HG03565 (cell line): ENCODE measurements around the gene LILRB3.
"Not testable (repeated sequence)": the region's sequence is repeated elsewhere in the genome, so short reads cannot be mapped to it uniquely, and the experiment has no call there.

ENCODE experiments used
- ATAC-seq: cut with Tn5 transposase; IDR thresholded peaks from one replicate; pipeline ENCODE4 v1.9.1; 2021; ENCODE audit warnings: mild to moderate bottlenecking, moderate library complexity; ENCODE audit not compliant: unreplicated experiment

LILRB3 gene

GRCh38 chr19:54191011-54191810, 31.6 kb downstream of the LILRB3 start, which contains the start of gene TSEN34:
Gene TSEN34, plus strand, starts transcription at chr19:54191308. Its CDS starts 57 bp downstream, at chr19:54191365.
- ATAC-seq = peak; percentile 20

- ATAC-seq = peak; percentile 42
Measured at GRCh38 chr19:54190503-54191010, 32.2 kb downstream of the LILRB3 start.

GRCh38 chr19:54189735-54190502, 32.9 kb downstream of the LILRB3 start:
- ATAC-seq = peak; percentile 38

GRCh38 chr19:54189145-54189734, 33.6 kb downstream of the LILRB3 start, which contains the start of gene MBOAT7:
Gene MBOAT7, minus strand, starts transcription at chr19:54189580. Its CDS starts 1,072 bp downstream, at chr19:54188508.
- peak; percentile 5 for ATAC-seq

- ATAC-seq = no peak
Measured at GRCh38 chr19:54188215-54188871, 34.5 kb downstream of the LILRB3 start.

- no peak for ATAC-seq
Measured at GRCh38 chr19:54186934-54187381, 35.8 kb downstream of the LILRB3 start.

- no peak for ATAC-seq
Measured at GRCh38 chr19:54186351-54186750, 36.5 kb downstream of the LILRB3 start.

- no peak for ATAC-seq
Measured at GRCh38 chr19:54183431-54183830, 39.4 kb downstream of the LILRB3 start.

GRCh38 chr19:54181894-54182293, 40.9 kb downstream of the LILRB3 start:
- not testable (repeated sequence) for ATAC-seq

GRCh38 chr19:54180691-54181091, 42.1 kb downstream of the LILRB3 start:
- no peak for ATAC-seq

GRCh38 chr19:54179921-54180461, 42.8 kb downstream of the LILRB3 start:
- no peak for ATAC-seq

- no peak for ATAC-seq
Measured at GRCh38 chr19:54179262-54179852, 43.5 kb downstream of the LILRB3 start.

- no peak for ATAC-seq
Measured at GRCh38 chr19:54178581-54179261, 44.1 kb downstream of the LILRB3 start.

- ATAC-seq = no peak
Measured at GRCh38 chr19:54173951-54174834, 48.6 kb downstream of the LILRB3 start.

GRCh38 chr19:54173359-54173699, 49.5 kb downstream of the LILRB3 start:
- no peak for ATAC-seq

- ATAC-seq = no peak
Measured at GRCh38 chr19:54172471-54173358, 50.1 kb downstream of the LILRB3 start, which contains the start of gene TMC4. Gene TMC4, minus strand, starts transcription at chr19:54173160. Its CDS starts 43 bp downstream, at chr19:54173117.

GRCh38 chr19:54171736-54172431, 50.9 kb downstream of the LILRB3 start:
- not testable (repeated sequence) for ATAC-seq
